HepG2 (cell line): ENCODE results near the gene TGM1. TPM values are rescaled to one million over a fixed set of nuclear protein-coding genes. Genes with fewer than 3 reads are reported as not detected.

ENCODE experiments used
- ATRX ChIP-seq: sonication (generic); formaldehyde crosslinking; IDR thresholded peaks from 2 replicates; pipeline ENCODE4 v1.4.0; 2020; ENCODE audit warnings: missing genetic modification reagents, borderline replicate concordance
- GATA4 ChIP-seq: sonication (generic); IDR thresholded peaks from 2 replicates; pipeline ENCODE4 v1.6.1; 2016; ENCODE audit warnings: antibody characterized with exemption, low read depth, borderline replicate concordance
- HDAC2 ChIP-seq: sonication (generic); formaldehyde crosslinking; IDR thresholded peaks from 2 replicates; pipeline ENCODE4 v1.4.0; 2020; ENCODE audit warnings: missing genetic modification reagents
- HHEX ChIP-seq: IDR thresholded peaks from 2 replicates; pipeline ENCODE4 v1.6.1; 2016; ENCODE audit warnings: control low read depth
- KLF15 ChIP-seq: sonication (generic); formaldehyde crosslinking; IDR thresholded peaks from 2 replicates; pipeline ENCODE4 v1.8.1; 2023; ENCODE audit warnings: borderline replicate concordance, mild to moderate bottlenecking, inconsistent platforms, missing genetic modification reagents, mixed read lengths
- NFIC ChIP-seq: IDR thresholded peaks from 2 replicates; pipeline ENCODE4 v1.6.1; 2012; ENCODE audit warnings: mild to moderate bottlenecking, low read length, inconsistent platforms
- NKX3-1 ChIP-seq: sonication (generic); formaldehyde crosslinking; IDR thresholded peaks from 2 replicates; pipeline ENCODE4 v1.5.0; 2020; ENCODE audit warnings: missing genetic modification reagents
- RCOR2 ChIP-seq: IDR thresholded peaks from 2 replicates; pipeline ENCODE4 v1.6.1; 2016; ENCODE audit warnings: missing biosample characterization, missing genetic modification reagents
- REXO4 ChIP-seq: sonication (generic); formaldehyde crosslinking; IDR thresholded peaks from 2 replicates; pipeline ENCODE4 v1.8.0; 2022; ENCODE audit warnings: missing genetic modification reagents, mild to moderate bottlenecking, borderline replicate concordance
- RFX5 ChIP-seq: IDR thresholded peaks from 2 replicates; pipeline ENCODE4 v1.6.1; 2011; ENCODE audit warnings: low read depth, low read length, improper control_type of control experiment
- STAT5B ChIP-seq: sonication (generic); formaldehyde crosslinking; IDR thresholded peaks from 2 replicates; pipeline ENCODE4 v1.4.0; 2020; ENCODE audit warnings: missing genetic modification reagents
- ZC3H13 ChIP-seq: sonication (generic); formaldehyde crosslinking; IDR thresholded peaks from 2 replicates; pipeline ENCODE4 v1.8.1; 2023; ENCODE audit warnings: mild to moderate bottlenecking, missing genetic modification reagents, moderate library complexity
- ZNF569 ChIP-seq: sonication (generic); formaldehyde crosslinking; IDR thresholded peaks from 2 replicates; pipeline ENCODE4 v1.5.0; 2020; ENCODE audit warnings: mild to moderate bottlenecking, missing genetic modification reagents, moderate library complexity, borderline replicate concordance
- ZNF703 ChIP-seq: sonication (generic); formaldehyde crosslinking; IDR thresholded peaks from 2 replicates; pipeline ENCODE4 v1.5.1; 2020; ENCODE audit warnings: missing genetic modification reagents, mild to moderate bottlenecking, moderate library complexity, borderline replicate concordance
- ZNF724P ChIP-seq: sonication (generic); formaldehyde crosslinking; IDR thresholded peaks from 2 replicates; pipeline ENCODE4 v1.8.0; 2022; ENCODE audit warnings: missing genetic modification reagents, borderline replicate concordance
- ZNF780A ChIP-seq: sonication (generic); formaldehyde crosslinking; IDR thresholded peaks from 2 replicates; pipeline ENCODE4 v1.8.0; 2022; ENCODE audit warnings: mild to moderate bottlenecking, missing genetic modification reagents, moderate library complexity
- polyA plus RNA-seq, 8 experiments: library from polyadenylated mRNA; depleted of rRNA in 3 of 8; stranded (reverse) in 7 of 8; unstranded in 1 of 8; fragments of >200 nt; fragmentation: Illumina TruSeq in 4 of 8; extraction: Trizol in 4 of 8; gene quantifications; 2 replicates each; pipeline versions ENCODE4 v1.2.1 to v1.2.3, GENCODE V29; 2011 to 2016; ENCODE audit warnings: low read depth in 4 of 8, missing spikeins in 1 of 8, mixed read lengths in 1 of 8; ENCODE audit not compliant: insufficient read depth in 1 of 8
- total RNA-seq, 5 experiments: library from RNA; depleted of rRNA; stranded (reverse); fragments of >200 nt; fragmentation: Illumina TruSeq; extraction: Trizol; gene quantifications; 2 replicates each; pipeline ENCODE4 v1.2.3, GENCODE V29; 2016; ENCODE audit warnings: low read depth in 1 of 5
- TF ChIP-seq, protein P1 (sequence below): sonication (generic); formaldehyde crosslinking; conservative IDR thresholded peaks from 2 replicates; pipeline ENCODE4 v1.4.0; 2020; ENCODE audit warnings: mild to moderate bottlenecking, missing genetic modification reagents, moderate library complexity
- TF ChIP-seq, protein P2 (sequence below): sonication (generic); IDR thresholded peaks from 2 replicates; pipeline ENCODE4 v1.6.1; 2016; ENCODE audit warnings: low read depth, borderline replicate concordance
- TF ChIP-seq, protein P3 (sequence below): sonication (generic); formaldehyde crosslinking; IDR thresholded peaks from 2 replicates; pipeline ENCODE4 v1.5.1; 2020; ENCODE audit warnings: mild to moderate bottlenecking, missing genetic modification reagents
- TF ChIP-seq, protein P4 (sequence below): sonication (generic); formaldehyde crosslinking; IDR thresholded peaks from 2 replicates; pipeline ENCODE4 v1.4.0; 2020; ENCODE audit warnings: low read depth, mild to moderate bottlenecking, missing genetic modification reagents

The TGM1 gene
- total and polyA plus RNA-seq, 2 of the 13 experiments (the other 11 are each of a cell fraction or from before 2014, with no cell fraction given), result 3.2 to 10.6 TPM

DNA sequence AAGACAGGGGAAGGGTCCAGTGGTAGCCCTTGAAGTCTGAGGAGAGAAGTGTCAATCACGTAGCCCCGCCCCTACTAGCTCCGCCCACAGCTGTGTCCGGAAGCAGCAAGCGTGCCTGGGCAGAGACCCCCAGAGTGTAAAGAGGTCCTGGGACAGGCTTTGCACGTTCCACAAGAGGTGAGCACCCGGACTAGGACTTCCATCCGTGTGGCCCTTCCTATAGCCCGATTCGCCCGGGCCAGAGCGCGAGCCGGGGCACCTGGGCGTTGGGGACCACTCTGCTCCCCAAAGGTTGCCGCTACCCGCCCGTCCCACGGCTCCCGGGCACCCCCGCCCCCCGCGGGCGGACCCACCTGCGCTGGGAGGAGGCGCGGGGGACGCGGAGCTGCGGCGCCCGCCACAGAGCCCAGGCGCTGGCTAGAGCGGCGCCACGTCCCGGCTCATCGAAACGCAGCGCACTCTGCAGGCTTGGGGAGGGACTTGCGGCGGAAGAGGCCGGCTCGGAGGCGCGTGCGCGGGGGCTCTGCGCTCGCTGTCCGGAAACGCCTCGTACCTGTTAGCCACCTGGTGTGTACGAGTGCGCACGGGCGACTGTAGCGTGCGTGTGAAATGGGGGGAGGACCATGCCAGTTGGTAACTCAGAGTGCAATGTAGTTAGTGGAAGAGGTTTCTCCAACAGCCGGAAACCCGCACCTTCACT is 8.3 kb upstream of the TGM1 start, which contains the start of gene RABGGTA (continued):
- TF ChIP-seq ZNF703 (peak; percentile 87; the same call in 1 of the 2 replicates), ZNF780A (CRISPR knock-in tag) (peak; percentile 95; the same call in 1 of the 2 replicates), KLF15 (CRISPR knock-in tag) (peak; percentile 98), ZNF724P (peak; percentile 96), RFX5 (no peak), NKX3-1 (CRISPR knock-in tag) (peak; percentile 99), STAT5B (CRISPR knock-in tag) (peak; percentile 96), REXO4 (CRISPR knock-in tag) (peak; percentile 93), ZNF569 (CRISPR knock-in tag) (peak; percentile 100), RCOR2 (CRISPR knock-in tag) (peak; percentile 68; the same call in 1 of the 2 replicates), GATA4 (peak; percentile 76), ZC3H13 (CRISPR knock-in tag) (peak; percentile 97), ATRX (no peak), HHEX (CRISPR knock-in tag) (peak; percentile 60; the same call in 1 of the 2 replicates), NFIC (no peak), HDAC2 (peak; percentile 97)
- TF ChIP-seq, protein P1, sequence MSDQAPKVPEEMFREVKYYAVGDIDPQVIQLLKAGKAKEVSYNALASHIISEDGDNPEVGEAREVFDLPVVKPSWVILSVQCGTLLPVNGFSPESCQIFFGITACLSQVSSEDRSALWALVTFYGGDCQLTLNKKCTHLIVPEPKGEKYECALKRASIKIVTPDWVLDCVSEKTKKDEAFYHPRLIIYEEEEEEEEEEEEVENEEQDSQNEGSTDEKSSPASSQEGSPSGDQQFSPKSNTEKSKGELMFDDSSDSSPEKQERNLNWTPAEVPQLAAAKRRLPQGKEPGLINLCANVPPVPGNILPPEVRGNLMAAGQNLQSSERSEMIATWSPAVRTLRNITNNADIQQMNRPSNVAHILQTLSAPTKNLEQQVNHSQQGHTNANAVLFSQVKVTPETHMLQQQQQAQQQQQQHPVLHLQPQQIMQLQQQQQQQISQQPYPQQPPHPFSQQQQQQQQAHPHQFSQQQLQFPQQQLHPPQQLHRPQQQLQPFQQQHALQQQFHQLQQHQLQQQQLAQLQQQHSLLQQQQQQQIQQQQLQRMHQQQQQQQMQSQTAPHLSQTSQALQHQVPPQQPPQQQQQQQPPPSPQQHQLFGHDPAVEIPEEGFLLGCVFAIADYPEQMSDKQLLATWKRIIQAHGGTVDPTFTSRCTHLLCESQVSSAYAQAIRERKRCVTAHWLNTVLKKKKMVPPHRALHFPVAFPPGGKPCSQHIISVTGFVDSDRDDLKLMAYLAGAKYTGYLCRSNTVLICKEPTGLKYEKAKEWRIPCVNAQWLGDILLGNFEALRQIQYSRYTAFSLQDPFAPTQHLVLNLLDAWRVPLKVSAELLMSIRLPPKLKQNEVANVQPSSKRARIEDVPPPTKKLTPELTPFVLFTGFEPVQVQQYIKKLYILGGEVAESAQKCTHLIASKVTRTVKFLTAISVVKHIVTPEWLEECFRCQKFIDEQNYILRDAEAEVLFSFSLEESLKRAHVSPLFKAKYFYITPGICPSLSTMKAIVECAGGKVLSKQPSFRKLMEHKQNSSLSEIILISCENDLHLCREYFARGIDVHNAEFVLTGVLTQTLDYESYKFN, result peak; percentile 91
- TF ChIP-seq, protein P2, sequence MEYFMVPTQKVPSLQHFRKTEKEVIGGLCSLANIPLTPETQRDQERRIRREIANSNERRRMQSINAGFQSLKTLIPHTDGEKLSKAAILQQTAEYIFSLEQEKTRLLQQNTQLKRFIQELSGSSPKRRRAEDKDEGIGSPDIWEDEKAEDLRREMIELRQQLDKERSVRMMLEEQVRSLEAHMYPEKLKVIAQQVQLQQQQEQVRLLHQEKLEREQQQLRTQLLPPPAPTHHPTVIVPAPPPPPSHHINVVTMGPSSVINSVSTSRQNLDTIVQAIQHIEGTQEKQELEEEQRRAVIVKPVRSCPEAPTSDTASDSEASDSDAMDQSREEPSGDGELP, result peak; percentile 86
- TF ChIP-seq, protein P3, sequence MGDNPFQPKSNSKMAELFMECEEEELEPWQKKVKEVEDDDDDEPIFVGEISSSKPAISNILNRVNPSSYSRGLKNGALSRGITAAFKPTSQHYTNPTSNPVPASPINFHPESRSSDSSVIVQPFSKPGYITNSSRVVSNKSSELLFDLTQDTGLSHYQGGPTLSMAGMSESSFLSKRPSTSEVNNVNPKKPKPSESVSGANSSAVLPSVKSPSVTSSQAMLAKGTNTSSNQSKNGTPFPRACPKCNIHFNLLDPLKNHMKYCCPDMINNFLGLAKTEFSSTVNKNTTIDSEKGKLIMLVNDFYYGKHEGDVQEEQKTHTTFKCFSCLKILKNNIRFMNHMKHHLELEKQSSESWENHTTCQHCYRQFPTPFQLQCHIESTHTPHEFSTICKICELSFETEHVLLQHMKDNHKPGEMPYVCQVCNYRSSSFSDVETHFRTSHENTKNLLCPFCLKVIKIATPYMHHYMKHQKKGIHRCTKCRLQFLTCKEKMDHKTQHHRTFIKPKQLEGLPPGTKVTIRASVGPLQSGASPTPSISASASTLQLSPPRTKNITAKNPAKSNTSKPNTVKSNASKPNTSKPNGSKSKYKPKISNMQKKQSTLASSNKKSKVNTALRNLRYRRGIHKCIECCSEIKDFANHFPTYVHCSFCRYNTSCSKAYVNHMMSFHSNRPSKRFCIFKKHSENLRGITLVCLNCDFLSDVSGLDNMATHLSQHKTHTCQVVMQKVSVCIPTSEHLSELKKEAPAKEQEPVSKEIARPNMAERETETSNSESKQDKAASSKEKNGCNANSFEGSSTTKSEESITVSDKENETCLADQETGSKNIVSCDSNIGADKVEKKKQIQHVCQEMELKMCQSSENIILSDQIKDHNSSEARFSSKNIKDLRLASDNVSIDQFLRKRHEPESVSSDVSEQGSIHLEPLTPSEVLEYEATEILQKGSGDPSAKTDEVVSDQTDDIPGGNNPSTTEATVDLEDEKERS (CRISPR knock-in tag), result peak; percentile 98
- TF ChIP-seq, protein P4, sequence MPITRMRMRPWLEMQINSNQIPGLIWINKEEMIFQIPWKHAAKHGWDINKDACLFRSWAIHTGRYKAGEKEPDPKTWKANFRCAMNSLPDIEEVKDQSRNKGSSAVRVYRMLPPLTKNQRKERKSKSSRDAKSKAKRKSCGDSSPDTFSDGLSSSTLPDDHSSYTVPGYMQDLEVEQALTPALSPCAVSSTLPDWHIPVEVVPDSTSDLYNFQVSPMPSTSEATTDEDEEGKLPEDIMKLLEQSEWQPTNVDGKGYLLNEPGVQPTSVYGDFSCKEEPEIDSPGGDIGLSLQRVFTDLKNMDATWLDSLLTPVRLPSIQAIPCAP (CRISPR knock-in tag), result peak; percentile 62; the same call in 1 of the 2 replicates
